NT2/D1 (cell line): ENCODE data around the gene CACFD1.

Source experiments
- DNase-seq: peaks from one replicate; pipeline ENCODE4 v3.0.0-alpha.2; 2011; ENCODE audit warnings: low read depth, low spot score
- H3K27me3 ChIP-seq: 2 replicates; pipeline ENCODE4 v1.6.0; 2011; ENCODE audit warnings: mild to moderate bottlenecking; ENCODE audit not compliant: insufficient read length, insufficient read depth
- H3K36me3 ChIP-seq: 2 replicates; pipeline ENCODE4 v1.6.1; 2011; ENCODE audit warnings: mild to moderate bottlenecking, low read length, mixed read lengths; ENCODE audit not compliant: insufficient read depth, insufficient read length
- H3K4me1 ChIP-seq: 2 replicates; pipeline ENCODE4 v1.5.1; 2011; ENCODE audit not compliant: insufficient read depth, insufficient read length
- H3K4me3 ChIP-seq: 2 replicates; pipeline ENCODE4 v1.5.1; 2011; ENCODE audit warnings: low read depth; ENCODE audit not compliant: insufficient read length
- H3K9ac ChIP-seq: 2 replicates; pipeline ENCODE4 v1.6.0; 2011; ENCODE audit warnings: low read depth; ENCODE audit not compliant: insufficient read length
- H3K9me3 ChIP-seq: 2 replicates; pipeline ENCODE4 v1.5.1; 2011; ENCODE audit warnings: mild to moderate bottlenecking, low read length; ENCODE audit not compliant: insufficient read depth
- SUZ12 ChIP-seq: IDR thresholded peaks from 2 replicates; pipeline ENCODE4 v1.6.1; 2011; ENCODE audit not compliant: insufficient read length, insufficient read depth; ENCODE audit errors: extremely low read depth
- YY1 ChIP-seq: IDR thresholded peaks from 2 replicates; pipeline ENCODE4 v1.6.1; 2011; ENCODE audit not compliant: insufficient read length, insufficient read depth
- ZNF274 ChIP-seq: IDR thresholded peaks from 2 replicates; pipeline ENCODE4 v1.6.1; 2011; ENCODE audit warnings: mild to moderate bottlenecking, low read depth, low read length

CACFD1 gene

DNA sequence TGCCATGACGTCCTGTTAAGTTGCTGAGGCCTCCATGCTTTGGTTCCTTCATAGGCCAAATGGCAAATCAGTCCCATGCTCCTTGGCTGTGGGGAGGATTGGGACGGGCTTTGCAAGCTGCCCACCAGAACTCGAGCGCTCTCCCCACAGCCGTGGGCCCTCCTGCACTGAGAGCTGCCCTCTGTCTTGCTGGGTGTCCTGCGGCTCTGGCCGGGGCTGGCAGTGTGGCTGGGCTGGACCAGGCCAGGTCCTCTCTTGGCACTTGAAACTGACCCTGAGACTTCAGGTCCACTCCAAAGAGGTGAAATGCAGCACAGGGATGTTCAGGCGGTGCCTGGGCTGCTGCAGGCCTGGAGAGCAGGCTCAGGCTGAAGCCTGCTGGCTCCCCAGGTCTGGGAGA lies 57.9 kb downstream of the CACFD1 start:
- H3K9ac ChIP-seq, result no peak overlapping the region
- H3K4me3 ChIP-seq, result no peak overlapping the region
- peaks cover 13% of the 10 kb centered on the region for H3K4me1 ChIP-seq
- no peaks in the 10 kb centered on the region for H3K27me3 ChIP-seq
- TF ChIP-seq YY1 (no peak), SUZ12 (no peak), ZNF274 (no peak)
- no peak for DNase-seq
- H3K36me3 ChIP-seq, result no peaks in the 10 kb centered on the region
- no peaks in the 10 kb centered on the region for H3K9me3 ChIP-seq

- TF ChIP-seq ZNF274, result no peak
- TF ChIP-seq YY1, result no peak
- no peak for TF ChIP-seq SUZ12
- DNase-seq, result no peak
- H3K27me3 ChIP-seq, result no peaks in the 10 kb centered on the region
- no peak overlapping the region for H3K4me3 ChIP-seq
- H3K9ac ChIP-seq, result no peak overlapping the region
- peaks cover 14% of the 10 kb centered on the region for H3K4me1 ChIP-seq
- H3K36me3 ChIP-seq, result no peaks in the 10 kb centered on the region
- no peaks in the 10 kb centered on the region for H3K9me3 ChIP-seq
Measured at GRCh38 chr9:133518200-133518599, 58.4 kb downstream of the CACFD1 start.

DNA sequence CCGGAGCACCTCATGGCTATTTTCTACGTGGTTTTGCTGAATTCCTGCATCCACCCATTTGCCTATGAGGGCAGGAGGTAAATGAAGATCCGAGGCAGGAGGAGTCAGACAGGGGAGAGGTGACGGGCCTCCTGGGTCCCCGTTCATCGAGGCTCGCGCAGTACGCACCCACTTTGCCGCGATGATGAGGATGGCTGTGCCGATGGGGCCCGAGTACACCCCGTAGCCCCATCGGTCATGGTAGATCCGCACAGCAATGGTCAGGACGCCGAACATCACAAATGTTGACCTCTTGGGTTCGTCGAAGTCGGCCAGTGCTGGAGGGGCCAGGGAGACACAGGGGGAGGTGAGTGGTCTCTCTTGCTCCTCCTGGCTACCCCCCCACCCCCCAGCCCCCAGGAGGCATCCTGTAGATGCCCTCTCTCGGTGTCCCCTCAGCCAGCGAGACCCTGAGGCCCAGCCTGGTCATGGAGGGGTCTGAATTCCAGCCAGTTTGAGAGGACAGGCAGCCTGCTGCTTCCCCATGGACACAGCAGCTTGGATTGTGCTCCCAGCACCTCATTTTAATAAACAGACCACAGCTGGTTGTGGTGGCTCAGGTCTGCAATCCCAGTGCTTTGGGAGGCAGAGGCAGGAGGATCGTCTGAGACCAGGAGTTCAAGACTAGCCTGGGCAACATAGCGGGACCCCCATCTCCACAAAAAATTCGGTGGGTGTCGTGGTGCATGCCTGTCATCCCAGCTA lies 59.1 kb downstream of the CACFD1 start:
- Histone ChIP-seq H3K9me3 (no peaks in the 10 kb centered on the region), H3K4me1 (peaks cover 14% of the 10 kb centered on the region), H3K27me3 (no peaks in the 10 kb centered on the region), H3K4me3 (no peak overlapping the region), H3K9ac (no peak overlapping the region), H3K36me3 (no peaks in the 10 kb centered on the region)
- DNase-seq, result no peak
- TF ChIP-seq ZNF274, result no peak

DNA sequence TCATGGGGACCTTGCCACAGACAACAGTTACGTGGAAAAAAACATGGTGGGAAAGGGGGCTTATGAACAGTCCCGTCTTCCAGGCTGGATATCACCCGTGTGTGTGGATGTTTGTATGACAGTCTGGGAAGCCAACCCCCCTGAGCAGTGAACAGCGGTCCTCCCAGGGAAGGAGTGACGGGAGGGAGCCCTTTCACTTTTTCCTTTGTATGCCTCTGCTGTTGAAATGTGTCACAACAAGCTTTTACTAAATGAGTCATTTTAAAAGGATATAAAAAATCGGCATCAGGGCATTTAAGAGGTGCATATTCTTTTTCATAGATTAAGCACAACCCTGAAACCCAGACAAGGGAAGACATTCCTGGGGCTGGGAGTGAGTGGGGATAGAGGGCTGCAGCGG lies 59.9 kb downstream of the CACFD1 start:
- Histone ChIP-seq H3K4me1 (peaks cover 14% of the 10 kb centered on the region), H3K4me3 (no peak overlapping the region), H3K27me3 (no peaks in the 10 kb centered on the region), H3K36me3 (no peaks in the 10 kb centered on the region), H3K9me3 (no peaks in the 10 kb centered on the region), H3K9ac (no peak overlapping the region)
- TF ChIP-seq YY1 (no peak), SUZ12 (no peak), ZNF274 (no peak)
- no peak for DNase-seq

GRCh38 chr9:133520121-133520835 lies 60.5 kb downstream of the CACFD1 start:
- Histone ChIP-seq H3K4me3 (no peak overlapping the region), H3K36me3 (no peaks in the 10 kb centered on the region), H3K4me1 (peaks cover 14% of the 10 kb centered on the region), H3K9ac (no peak overlapping the region), H3K9me3 (no peaks in the 10 kb centered on the region), H3K27me3 (no peaks in the 10 kb centered on the region)
- no peak for DNase-seq
- TF ChIP-seq ZNF274 (no peak), YY1 (no peak), SUZ12 (no peak)
